HG03469 (cell line): ENCODE measurements around the gene PAQR3.

Experiments used
- ATAC-seq: cut with Tn5 transposase; IDR thresholded peaks from one replicate; pipeline ENCODE4 v1.9.1; 2021; ENCODE audit warnings: mild to moderate bottlenecking, moderate library complexity, moderate number of reproducible peaks; ENCODE audit not compliant: unreplicated experiment

PAQR3 gene, protein sequence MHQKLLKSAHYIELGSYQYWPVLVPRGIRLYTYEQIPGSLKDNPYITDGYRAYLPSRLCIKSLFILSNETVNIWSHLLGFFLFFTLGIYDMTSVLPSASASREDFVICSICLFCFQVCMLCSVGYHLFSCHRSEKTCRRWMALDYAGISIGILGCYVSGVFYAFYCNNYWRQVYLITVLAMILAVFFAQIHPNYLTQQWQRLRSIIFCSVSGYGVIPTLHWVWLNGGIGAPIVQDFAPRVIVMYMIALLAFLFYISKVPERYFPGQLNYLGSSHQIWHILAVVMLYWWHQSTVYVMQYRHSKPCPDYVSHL

DNA sequence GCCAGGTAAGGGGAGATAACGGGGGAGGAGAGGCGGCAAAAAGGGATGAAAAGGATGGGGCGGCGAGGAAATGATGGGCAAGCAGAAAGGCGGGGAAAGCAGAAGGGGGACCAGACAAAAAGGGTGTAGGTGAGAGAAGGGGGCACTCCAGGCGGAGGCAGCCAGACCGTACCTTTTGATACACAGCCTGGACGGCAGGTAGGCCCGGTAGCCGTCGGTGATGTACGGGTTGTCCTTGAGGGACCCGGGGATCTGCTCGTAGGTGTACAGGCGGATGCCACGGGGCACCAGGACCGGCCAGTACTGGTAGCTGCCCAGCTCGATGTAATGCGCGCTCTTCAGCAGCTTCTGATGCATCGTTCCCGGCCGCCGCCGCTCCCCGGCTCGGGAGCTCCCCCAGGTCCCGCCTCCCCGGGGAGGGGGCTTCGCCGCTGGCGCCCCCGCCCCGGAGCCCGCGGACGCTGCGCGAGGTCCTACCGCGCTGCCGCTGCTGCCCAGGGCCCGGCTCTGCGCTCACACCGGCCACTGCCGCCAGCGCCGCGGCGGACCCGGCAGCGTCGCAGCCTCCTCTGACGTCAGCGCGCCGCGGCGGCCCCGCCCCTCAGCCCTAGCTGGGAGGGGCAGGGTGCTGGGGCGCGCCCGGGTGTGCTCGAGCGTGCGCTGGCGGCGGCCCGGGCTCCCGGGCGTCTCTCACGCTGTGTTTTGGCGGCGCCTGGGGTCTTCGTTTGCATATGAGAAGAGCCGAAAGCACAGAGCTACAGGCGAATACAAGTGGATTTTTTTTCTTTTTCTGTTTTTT, at the start of gene PAQR3:
Gene PAQR3, minus strand, starts transcription at position 571 of the 799 bp plus-strand sequence. Its CDS starts 214 bp downstream, at position 357.
- ATAC-seq = peak; percentile 97

DNA sequence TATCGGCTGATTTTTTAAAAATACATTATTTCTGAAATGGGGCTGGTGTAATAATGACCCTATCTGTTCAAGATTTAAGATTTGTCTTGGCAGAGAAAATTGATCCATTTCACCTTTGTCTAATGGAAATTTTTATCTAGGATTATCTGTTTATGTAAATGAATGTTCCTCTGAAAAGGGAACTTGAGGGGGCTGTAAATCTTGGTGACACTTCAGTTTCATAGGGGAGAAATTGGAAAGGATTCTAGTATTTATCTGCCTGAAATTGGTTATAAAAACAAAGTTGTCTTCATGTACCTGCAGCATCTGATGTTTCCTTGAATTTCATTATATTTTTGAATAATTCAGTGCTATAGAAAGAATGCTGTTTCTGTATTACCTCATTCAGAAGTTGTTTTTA, 48.4 kb upstream of the PAQR3 start:
- no peak for ATAC-seq

DNA sequence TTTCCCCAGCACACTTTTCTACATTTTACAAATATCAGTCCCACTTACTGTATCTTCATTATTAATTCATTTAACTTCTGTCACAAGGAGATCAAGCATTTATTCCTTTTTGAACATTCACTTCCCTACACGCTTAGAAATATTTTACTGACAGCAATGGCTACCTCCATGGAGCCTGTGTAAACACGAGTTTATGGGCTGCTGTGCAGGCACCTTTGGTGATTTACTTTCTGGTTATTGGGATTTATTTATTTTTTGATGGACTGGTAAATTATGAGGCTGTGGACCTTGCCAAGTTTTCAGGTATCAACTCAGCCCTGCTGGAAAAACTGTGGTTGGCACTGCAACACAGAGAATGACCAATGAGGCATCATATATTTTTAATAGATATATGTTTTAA, 45.4 kb upstream of the PAQR3 start:
- ATAC-seq = no peak

DNA sequence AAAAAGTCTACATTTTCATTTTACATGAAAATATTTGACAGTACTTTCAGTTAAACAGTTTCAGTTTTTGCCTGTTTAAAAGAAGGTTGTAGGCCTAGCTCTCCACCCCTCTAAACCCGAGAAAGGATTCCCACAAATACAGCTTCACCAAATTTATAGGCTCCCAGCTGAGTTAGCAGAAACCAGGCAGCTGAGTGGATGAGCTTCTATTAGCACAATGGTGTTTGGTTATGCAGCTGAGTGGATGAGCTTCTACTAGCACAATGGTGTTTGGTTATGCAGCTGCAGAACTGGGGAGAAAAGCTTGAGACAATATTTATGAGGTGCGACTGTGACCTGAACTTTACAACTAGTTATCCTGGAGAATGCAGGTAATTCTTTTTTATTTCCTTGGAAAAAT, 36.6 kb upstream of the PAQR3 start:
- ATAC-seq = no peak

DNA sequence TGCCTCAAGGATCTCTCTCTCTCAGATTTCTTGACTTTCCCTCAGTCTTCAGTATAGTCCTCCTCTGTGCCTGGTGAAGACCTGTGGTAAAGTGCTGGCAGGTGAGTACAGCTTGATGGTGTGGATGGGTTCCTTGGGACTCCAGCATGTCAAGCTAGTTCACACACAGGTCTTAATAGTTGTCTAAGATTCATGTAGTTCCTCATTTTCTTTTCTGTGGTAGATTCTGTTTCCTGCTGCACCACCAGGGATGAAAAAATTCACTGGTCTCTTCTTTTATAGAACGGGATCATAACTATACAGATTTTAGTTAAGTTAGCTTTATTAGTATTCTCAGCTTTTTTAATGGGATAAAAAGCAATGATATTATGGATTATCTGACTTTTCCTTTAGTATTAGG, 32.5 kb upstream of the PAQR3 start:
- no peak for ATAC-seq

DNA sequence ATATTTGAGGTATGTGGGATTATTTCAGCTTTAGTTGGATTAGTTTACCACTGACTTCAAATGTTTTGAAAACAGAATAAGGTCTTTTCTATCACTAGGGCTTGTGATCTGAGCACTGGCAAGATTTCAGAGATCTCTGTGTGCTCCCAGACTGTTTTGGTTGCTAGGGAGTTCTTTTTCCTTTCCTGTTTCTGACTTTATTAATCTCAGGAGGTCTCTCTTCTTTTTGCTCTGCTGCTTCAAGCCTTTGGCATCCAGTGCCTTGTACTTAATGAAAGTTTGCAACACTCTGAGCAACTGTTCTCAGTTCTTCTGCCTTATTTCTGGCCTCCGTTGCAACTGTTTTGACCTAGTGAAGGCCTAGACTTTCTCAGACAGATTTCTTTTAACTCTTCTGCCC, 32.1 kb upstream of the PAQR3 start:
- ATAC-seq = no peak

DNA sequence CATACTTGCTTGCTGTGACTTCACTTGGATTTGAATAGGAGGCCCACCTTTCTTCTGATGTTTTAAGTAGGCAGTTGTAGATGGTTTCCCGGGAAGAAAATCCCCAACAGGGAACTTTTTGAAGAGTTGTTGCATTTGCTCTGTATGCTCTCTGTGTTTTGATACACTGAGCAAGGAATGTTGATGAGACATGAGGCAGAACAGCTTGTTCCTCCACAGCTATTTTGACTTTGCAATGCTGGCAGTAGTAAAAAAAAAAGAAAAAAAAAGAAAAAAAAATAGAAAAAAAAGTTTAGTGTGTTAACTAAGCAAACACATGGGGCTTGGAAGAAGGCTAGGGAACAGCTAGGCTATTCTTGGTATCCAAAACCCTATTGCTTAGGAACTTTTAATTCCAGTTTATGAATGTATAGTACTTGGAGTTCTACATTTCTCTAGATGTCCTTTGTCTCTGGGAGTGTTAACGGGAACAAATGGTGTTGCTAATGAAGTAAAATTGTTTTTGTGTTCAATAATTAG, 23.4 kb upstream of the PAQR3 start:
- ATAC-seq = no peak

DNA sequence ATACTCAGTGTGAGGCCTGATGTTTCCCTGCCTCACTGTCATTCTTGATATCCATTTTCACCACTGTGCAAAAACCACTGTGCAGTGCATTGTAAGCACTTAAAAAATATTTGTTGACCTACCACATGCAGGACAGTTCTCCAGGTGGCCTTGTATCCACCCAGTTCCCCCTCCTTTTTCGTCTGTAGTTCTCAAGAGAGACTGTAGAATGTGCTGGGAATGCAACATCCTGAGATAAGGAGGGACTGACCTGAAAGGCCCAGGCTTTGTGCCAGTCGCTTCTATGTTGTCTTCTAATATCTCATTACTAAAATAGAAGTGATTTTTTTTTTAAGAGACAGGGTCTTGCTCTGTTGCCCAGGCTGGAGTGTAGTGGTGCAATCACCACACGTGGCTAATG, 21.7 kb upstream of the PAQR3 start:
- ATAC-seq = no peak

DNA sequence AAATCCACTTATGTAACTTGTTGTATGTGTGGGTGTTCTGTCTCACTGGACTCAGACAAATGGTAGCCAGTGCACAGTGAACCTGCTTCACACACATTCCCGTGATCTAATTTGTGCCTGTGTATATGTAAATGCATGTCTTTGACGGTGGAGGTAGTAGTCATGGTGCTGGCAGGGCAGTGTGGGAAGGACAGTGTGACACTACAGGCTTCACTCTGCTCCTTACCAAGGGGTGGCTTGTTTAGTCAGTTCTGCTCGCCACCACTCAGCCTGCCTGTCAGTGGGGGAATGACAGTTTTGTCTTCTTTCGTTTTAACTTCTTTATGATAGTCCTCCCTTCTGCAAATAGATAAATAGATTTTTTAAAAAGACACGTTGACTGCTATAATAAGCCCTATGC, 17.7 kb upstream of the PAQR3 start:
- no peak for ATAC-seq

DNA sequence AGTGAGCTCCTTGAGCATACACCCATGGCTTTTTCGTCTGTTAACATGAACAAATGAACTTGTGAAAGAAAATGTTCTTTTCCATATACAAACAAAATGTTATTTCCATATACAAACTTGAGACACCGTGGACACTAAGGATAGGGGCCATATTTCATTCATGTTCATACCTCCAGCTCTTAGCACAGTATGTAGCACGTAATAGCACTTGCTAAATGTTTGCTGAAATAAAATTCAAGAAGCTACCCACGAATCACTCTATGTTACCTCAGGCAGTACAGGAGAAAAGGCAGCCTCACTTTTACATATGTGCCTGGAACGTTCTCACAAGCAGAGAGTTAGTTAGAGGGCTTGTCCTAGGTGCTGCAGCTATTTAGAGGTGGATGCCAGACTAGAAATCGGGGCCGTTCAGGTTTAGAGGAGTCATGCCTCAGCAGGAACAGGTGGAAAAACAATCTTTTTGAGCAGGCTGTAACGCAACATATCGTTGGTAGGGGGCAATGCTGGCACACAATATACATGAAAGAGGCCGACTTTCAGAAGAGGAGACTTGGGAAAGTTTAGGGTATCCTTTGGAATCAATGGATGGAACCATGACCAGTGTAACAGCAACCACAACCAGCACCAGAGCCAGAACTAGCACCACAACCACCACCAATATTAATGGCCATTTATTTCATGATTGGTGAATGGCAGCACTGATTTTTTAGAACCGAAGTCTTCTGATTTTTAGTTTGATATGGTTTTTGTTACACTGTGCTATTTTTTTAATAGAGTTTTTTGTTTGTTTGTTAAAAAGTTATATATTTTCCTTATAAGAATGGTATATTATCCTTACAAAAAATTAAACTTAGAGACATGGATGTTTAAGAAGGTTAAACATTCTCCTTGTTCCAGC, 14.8 kb upstream of the PAQR3 start:
- ATAC-seq = no peak

DNA sequence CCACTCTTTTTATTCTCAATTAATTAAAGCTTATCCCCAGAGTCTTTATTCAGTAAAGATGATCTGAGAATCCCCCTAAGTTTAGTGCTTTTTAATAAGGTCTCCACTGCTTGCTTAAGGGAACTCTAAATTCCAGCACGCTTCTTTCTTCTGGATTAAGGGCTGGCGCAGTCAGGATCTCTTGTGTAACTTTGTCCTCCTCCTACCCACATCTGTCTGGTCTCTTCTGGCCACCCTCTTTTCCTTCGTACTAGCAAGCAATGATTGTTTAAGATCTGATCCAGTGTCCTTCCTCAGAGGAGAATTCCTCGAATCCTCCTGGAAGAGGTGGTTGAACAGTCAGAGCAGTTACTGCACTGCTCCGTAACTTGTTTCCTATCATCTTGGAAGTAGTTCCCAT, 14.0 kb upstream of the PAQR3 start:
- no peak for ATAC-seq

DNA sequence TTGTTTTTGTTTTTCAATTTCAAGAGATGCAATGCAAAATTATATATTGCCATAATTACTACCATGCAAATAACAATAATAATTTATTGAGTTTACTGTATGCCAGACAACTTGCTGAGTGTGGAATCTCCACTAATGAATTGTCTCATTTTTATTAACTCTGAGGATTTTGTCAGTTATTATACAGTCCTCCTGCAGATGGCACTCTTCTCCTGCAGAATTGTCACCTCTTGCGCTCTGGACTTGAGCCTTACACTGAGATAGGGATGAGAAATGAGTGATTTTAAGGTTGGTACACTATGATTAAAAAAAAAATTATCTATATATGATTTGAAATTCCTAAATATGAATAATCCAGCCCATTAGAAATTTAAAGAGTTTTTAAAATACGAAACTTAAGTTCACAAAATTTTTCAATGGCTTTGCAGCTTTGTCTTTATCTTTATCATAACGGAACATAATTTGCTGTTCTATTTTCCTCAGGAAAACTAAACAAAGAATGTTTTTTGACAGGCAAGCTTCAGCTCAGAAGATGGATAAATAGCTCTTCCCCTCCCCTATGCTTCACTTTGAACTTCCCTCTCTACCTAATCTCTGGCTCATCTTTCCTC, 12.7 kb upstream of the PAQR3 start:
- ATAC-seq = peak; percentile 66

DNA sequence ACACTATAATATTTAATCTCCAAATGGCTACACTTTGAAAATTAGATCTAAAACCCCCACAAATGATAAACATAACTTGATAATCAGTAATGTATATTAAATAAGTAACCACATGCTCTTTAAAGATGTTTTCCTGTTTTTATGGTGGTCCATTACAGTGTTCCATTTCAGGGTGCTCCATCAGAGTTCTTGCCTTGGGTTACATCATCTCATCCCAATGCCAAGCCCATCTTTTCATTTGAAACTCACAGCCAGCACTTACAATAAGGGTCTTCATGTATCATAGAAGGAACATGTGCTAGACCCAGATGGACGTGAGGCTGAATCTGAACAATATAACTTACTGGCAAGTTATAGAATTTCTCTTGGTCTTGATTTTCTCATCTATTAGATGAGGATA, 10.5 kb upstream of the PAQR3 start:
- ATAC-seq = no peak

DNA sequence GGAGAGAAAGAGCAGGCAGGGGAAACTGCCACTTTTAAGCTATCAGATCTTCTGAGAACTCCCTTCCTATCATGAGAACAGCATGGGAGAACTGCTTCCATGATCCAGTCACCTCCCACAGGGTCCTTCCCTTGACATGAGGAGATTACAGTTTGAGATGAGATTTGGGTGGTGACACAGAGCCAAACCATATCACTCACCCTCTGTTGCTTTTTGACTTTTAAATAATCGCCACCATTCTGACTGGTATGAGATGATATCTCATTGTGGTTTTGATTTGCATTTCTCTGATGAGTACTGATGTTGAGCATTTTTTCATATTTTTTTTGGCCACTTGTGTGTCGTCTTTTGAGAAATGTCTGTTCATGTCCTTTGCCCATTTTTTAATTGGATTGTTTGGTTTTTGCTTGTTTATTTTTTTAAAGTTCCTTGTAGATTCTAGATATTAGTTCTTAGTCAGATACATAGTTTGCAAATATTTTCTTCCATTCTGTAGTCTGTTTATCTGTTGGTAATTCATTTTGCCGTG, 6.5 kb upstream of the PAQR3 start:
- ATAC-seq = no peak

DNA sequence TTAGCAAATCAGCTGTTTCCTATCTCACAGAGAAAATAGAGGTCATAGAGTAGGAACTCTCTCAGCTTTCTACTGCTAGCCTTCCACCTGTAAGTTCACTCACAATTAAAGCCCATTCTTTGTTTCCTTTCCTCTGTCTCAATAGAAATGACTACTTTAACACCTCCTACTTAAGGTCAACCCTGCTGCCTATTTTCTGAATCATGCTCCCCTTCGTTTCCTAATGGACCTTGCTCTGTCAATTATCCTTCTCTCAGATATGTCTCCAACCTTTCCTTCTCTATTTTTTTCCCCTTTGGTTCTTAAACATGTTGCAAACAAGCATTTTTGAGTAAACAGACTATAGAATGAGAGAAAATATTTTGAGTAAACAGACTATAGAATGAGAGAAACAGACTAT, 5.1 kb upstream of the PAQR3 start:
- ATAC-seq = no peak

DNA sequence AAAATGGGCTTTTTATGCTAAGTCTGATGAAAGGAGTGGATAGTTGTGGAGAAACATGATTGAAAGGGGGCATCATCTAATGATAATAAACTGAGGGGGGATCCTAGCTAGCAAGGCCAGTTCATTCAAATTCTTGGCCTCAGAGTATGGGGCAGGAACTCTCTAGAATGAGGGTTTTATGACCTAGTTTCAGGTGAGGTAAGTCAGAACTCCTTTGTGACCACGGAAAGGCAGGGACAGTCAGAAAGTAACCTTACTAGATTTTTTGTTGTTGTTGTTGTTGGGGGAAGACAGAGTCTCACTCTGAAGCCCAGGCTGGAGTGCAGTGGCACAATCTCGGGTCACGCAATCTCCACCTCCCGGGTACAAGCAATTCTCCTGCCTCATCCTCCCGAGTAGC, 1.5 kb upstream of the PAQR3 start:
- no peak for ATAC-seq

DNA sequence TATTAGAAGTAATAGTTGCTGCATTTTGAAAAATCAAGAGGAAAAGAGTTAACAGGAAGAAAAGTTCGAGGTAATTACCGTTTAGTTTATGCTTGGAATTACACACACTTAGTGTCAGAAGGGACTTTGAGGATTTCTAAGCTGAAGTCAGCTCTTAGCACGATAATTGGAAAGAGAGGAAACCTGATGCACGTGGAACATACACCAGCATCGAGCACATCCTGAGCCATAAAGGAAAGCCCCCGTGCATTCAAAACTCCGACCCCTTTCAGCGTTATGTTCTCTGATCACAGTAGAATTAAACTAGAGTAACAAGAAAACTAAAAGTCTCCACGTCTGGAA, 400 bp upstream of the PAQR3 start:
- ATAC-seq = peak; percentile 11

DNA sequence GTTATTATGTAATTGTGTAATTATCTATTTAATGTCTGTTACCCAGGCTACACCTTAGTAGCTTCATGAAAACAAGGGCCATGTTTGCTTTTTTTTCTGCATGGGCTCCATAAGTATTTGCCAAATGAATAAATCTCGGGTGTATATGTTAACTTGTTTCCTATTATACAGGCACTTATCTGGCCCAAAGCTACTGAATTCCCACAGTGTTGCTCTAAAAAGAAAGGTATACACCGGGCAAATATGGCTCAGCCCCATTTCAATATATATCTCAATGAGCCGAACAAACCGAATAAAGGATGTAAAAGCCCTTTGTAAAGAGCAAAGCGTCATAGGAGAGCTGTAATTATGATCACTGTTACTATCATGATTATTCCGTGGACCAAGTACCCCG, 767 bp downstream of the PAQR3 start:
- no peak for ATAC-seq

DNA sequence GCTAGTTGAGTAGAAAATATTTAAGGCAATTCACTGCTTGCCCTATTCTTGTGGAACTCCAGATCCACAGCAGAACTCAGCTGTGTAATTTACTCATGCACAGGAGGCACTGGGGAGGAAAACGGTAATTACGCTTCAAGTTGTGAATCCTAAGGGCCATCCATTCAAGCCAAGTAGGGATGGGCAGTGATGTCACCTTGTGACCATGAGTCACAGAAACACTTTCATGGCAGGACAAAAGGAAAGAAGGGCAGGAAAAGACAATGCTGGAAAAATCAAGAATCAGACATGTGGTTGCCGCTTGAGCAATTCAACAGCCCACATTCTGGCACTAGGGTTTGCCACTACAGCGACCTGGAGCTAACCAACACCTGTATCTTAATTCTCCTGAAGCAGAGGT, 1.4 kb downstream of the PAQR3 start:
- no peak for ATAC-seq

DNA sequence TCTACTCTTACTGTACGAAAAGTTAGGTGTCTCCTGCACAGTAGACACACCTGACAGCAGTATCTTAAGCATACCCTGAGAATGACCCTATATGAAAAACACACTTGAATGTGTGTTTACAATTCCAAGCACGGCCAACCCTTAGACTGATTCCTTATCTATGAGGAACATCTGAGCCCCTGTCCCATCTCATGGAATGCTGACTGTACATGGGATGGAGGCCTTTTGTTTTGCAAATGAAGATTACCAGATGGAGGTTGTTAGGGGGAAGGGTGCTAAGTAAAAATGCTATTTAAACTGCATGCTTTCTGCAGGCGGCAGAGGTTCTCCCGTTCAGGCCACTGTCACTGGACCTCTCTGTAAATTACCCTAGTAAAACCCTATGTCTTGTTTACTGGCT, 2.2 kb downstream of the PAQR3 start:
- no peak for ATAC-seq
